ENCODE measurements around the gene CASK. TPM values are rescaled to one million over a fixed set of nuclear protein-coding genes. Genes with fewer than 3 reads are reported as not detected.

Gene CASK
- total RNA-seq, 1 donor: 65.6 TPM

GRCh38 chrX:41758401-41758800, 165.0 kb downstream of the CASK start:
- no peak overlapping the region for H3K4me3 ChIP-seq (ENCODE audit: low read depth, low read length)
- no peak for TF ChIP-seq CTCF (IDR thresholded peaks at IDR 0.05; ENCODE audit: insufficient read depth, low read depth, low read length)
- DNase-seq (ENCODE audit: low read depth): no peak

GRCh38 chrX:41750716-41751115, 172.6 kb downstream of the CASK start:
- TF ChIP-seq CTCF (IDR thresholded peaks at IDR 0.05; ENCODE audit: insufficient read depth, low read depth, low read length): no peak
- DNase-seq (ENCODE audit: low read depth): no peak
- no peak overlapping the region for H3K4me3 ChIP-seq (ENCODE audit: low read depth, low read length)

GRCh38 chrX:41739871-41740270, 183.5 kb downstream of the CASK start:
- DNase-seq (ENCODE audit: low read depth): no peak
- no peak overlapping the region for H3K4me3 ChIP-seq (ENCODE audit: low read depth, low read length)
- no peak for TF ChIP-seq CTCF (IDR thresholded peaks at IDR 0.05; ENCODE audit: insufficient read depth, low read depth, low read length)

GRCh38 chrX:41737065-41737464, 186.3 kb downstream of the CASK start:
- no peak overlapping the region for H3K4me3 ChIP-seq (ENCODE audit: low read depth, low read length)
- DNase-seq (ENCODE audit: low read depth): no peak
- no peak for TF ChIP-seq CTCF (IDR thresholded peaks at IDR 0.05; ENCODE audit: insufficient read depth, low read depth, low read length)

GRCh38 chrX:41734530-41734929, 188.8 kb downstream of the CASK start:
- peak; percentile 29 for DNase-seq (ENCODE audit: low read depth)
- H3K4me3 ChIP-seq (ENCODE audit: low read depth, low read length): no peak overlapping the region
- TF ChIP-seq CTCF (IDR thresholded peaks at IDR 0.05; ENCODE audit: insufficient read depth, low read depth, low read length): peak; percentile 49

- no peak for TF ChIP-seq CTCF (IDR thresholded peaks at IDR 0.05; ENCODE audit: insufficient read depth, low read depth, low read length)
- no peak overlapping the region for H3K4me3 ChIP-seq (ENCODE audit: low read depth, low read length)
- DNase-seq (ENCODE audit: low read depth): no peak
Measured at GRCh38 chrX:41733939-41734338, 189.4 kb downstream of the CASK start.

GRCh38 chrX:41732260-41732659, 191.1 kb downstream of the CASK start:
- no peak for TF ChIP-seq CTCF (IDR thresholded peaks at IDR 0.05; ENCODE audit: insufficient read depth, low read depth, low read length)
- no peak overlapping the region for H3K4me3 ChIP-seq (ENCODE audit: low read depth, low read length)
- DNase-seq (ENCODE audit: low read depth): no peak

All from fibroblast of villous mesenchyme (primary cell).